H9 (cell line): ENCODE data around the gene ACVR2B. TPM values are rescaled to one million over a fixed set of nuclear protein-coding genes. Genes with fewer than 3 reads are reported as not detected.

Experiments used
- DNase-seq: peaks from one replicate; pipeline ENCODE4 v3.0.0-alpha.2; 2017
- H2AFZ ChIP-seq: one replicate; pipeline ENCODE4 v1.6.1; 2013; ENCODE audit warnings: mild to moderate bottlenecking, low read length, control low read depth, moderate library complexity
- H2AK5ac ChIP-seq: 2 replicates; pipeline ENCODE4 v1.6.1; 2013; ENCODE audit warnings: low read length, control low read depth, mixed read lengths; ENCODE audit not compliant: insufficient read length
- H2BK120ac ChIP-seq: one replicate; pipeline ENCODE4 v1.6.1; 2013; ENCODE audit warnings: low read depth, mild to moderate bottlenecking, low read length, control low read depth, inconsistent platforms; ENCODE audit not compliant: poor library complexity, severe bottlenecking
- H2BK12ac ChIP-seq: 2 replicates; pipeline ENCODE4 v1.6.1; 2013; ENCODE audit warnings: low read length, control low read depth, mixed read lengths, low read depth; ENCODE audit not compliant: insufficient read length
- H2BK15ac ChIP-seq: 2 replicates; pipeline ENCODE4 v1.6.1; 2013; ENCODE audit warnings: low read depth, low read length, control low read depth
- H2BK20ac ChIP-seq: one replicate; pipeline ENCODE4 v1.6.1; 2013; ENCODE audit warnings: low read depth, mild to moderate bottlenecking, low read length, control low read depth, inconsistent platforms; ENCODE audit not compliant: poor library complexity, severe bottlenecking
- H2BK5ac ChIP-seq: 2 replicates; pipeline ENCODE4 v1.6.1; 2013; ENCODE audit warnings: low read length, control low read depth, mixed read lengths; ENCODE audit not compliant: insufficient read length
- H3K14ac ChIP-seq: 2 replicates; pipeline ENCODE4 v1.6.1; 2013; ENCODE audit warnings: low read length, control low read depth; ENCODE audit not compliant: insufficient read depth
- H3K18ac ChIP-seq: 2 replicates; pipeline ENCODE4 v1.6.1; 2013; ENCODE audit warnings: low read depth, mild to moderate bottlenecking, mixed read lengths, low read length, control low read depth; ENCODE audit not compliant: insufficient read length
- H3K23ac ChIP-seq: 2 replicates; pipeline ENCODE4 v1.6.1; 2013; ENCODE audit warnings: low read length, control low read depth, mixed read lengths, low read depth; ENCODE audit not compliant: insufficient read length
- H3K23me2 ChIP-seq: 2 replicates; pipeline ENCODE4 v1.6.1; 2013; ENCODE audit warnings: low read depth, mild to moderate bottlenecking, mixed read lengths, low read length, control low read depth; ENCODE audit not compliant: insufficient read length, poor library complexity, severe bottlenecking
- H3K27ac ChIP-seq: 2 replicates; pipeline ENCODE4 v1.5.1; 2013; ENCODE audit warnings: low read length, control low read depth, mixed read lengths, low read depth; ENCODE audit not compliant: insufficient read length
- H3K27me3 ChIP-seq: 2 replicates; pipeline ENCODE4 v1.6.1; 2013; ENCODE audit warnings: low read length, control low read depth, inconsistent platforms; ENCODE audit not compliant: insufficient read depth
- H3K4ac ChIP-seq: 2 replicates; pipeline ENCODE4 v1.6.1; 2013; ENCODE audit warnings: low read depth, mild to moderate bottlenecking, control low read depth, inconsistent platforms, low read length, moderate library complexity
- H3K4me1 ChIP-seq: 2 replicates; pipeline ENCODE4 v1.6.1; 2013; ENCODE audit warnings: low read length, control low read depth, inconsistent platforms; ENCODE audit not compliant: insufficient read depth
- H3K4me2 ChIP-seq: 2 replicates; pipeline ENCODE4 v1.6.1; 2013; ENCODE audit warnings: low read length, control low read depth, mixed read lengths; ENCODE audit not compliant: insufficient read length, insufficient read depth
- H3K56ac ChIP-seq: 2 replicates; pipeline ENCODE4 v1.6.1; 2013; ENCODE audit warnings: low read depth, mild to moderate bottlenecking, mixed read lengths, low read length, control low read depth; ENCODE audit not compliant: insufficient read length
- H3K79me1 ChIP-seq: 2 replicates; pipeline ENCODE4 v1.6.1; 2013; ENCODE audit warnings: low read depth, mild to moderate bottlenecking, moderate library complexity, low read length, control low read depth, inconsistent platforms; ENCODE audit not compliant: insufficient read depth, poor library complexity, severe bottlenecking
- H3K79me2 ChIP-seq: 2 replicates; pipeline ENCODE4 v1.6.1; 2013; ENCODE audit warnings: low read length, control low read depth, inconsistent platforms; ENCODE audit not compliant: insufficient read depth
- H3K9ac ChIP-seq: 2 replicates; pipeline ENCODE4 v1.6.1; 2013; ENCODE audit warnings: low read length, control low read depth, mixed read lengths; ENCODE audit not compliant: insufficient read length; ENCODE audit errors: extremely low read depth
- H3K9me3 ChIP-seq: one replicate; pipeline ENCODE4 v1.6.1; 2013; ENCODE audit warnings: low read depth, low read length, inconsistent platforms; ENCODE audit not compliant: control insufficient read depth
- H3T11ph ChIP-seq: one replicate; pipeline ENCODE4 v1.6.1; 2013; ENCODE audit warnings: mild to moderate bottlenecking, low read length, control low read depth, inconsistent platforms
- H4K20me1 ChIP-seq: one replicate; pipeline ENCODE4 v1.6.1; 2013; ENCODE audit not compliant: control insufficient read depth, insufficient read length, insufficient read depth
- H4K5ac ChIP-seq: 2 replicates; pipeline ENCODE4 v1.6.1; 2013; ENCODE audit warnings: low read depth, mild to moderate bottlenecking, mixed read lengths, low read length, control low read depth; ENCODE audit not compliant: insufficient read length
- H4K8ac ChIP-seq: replicated peaks from 2 replicates; pipeline ENCODE4 v1.6.1; 2013; ENCODE audit warnings: low read length, control low read depth, mixed read lengths, low read depth; ENCODE audit not compliant: insufficient read length
- H4K91ac ChIP-seq: 2 replicates; pipeline ENCODE4 v1.6.1; 2013; ENCODE audit warnings: low read depth, mild to moderate bottlenecking, moderate library complexity, mixed read lengths, low read length, control low read depth; ENCODE audit not compliant: insufficient read length
- H3K27ac Mint-ChIP-seq, 3 experiments: 2 replicates in 2 of 3; 3 replicates in 1 of 3; pipeline ENCODE4 v1.8.0; 2020 to 2021; ENCODE audit warnings: mixed read lengths in 3 of 3, mild to moderate bottlenecking in 1 of 3, moderate library complexity in 1 of 3
- H3K27me3 Mint-ChIP-seq: 2 replicates; pipeline ENCODE4 v1.8.0; 2021; ENCODE audit warnings: low read depth, mild to moderate bottlenecking, moderate library complexity, mixed read lengths
- H3K36me3 Mint-ChIP-seq, 3 experiments: 2 replicates in 2 of 3; 3 replicates in 1 of 3; pipeline ENCODE4 v1.8.0; 2020 to 2021; ENCODE audit warnings: low read depth in 3 of 3, mixed read lengths in 3 of 3; ENCODE audit not compliant: insufficient read depth in 1 of 3
- H3K4me1 Mint-ChIP-seq, 2 experiments: 2 replicates each; pipeline ENCODE4 v1.8.0; 2020; ENCODE audit warnings: mixed read lengths in 2 of 2
- H3K4me3 Mint-ChIP-seq, 2 experiments: 2 replicates in 1 of 2; 3 replicates in 1 of 2; pipeline ENCODE4 v1.8.0; 2020 to 2021; ENCODE audit warnings: mild to moderate bottlenecking in 2 of 2, mixed read lengths in 2 of 2, moderate library complexity in 1 of 2
- H3K9me3 Mint-ChIP-seq, 2 experiments: 2 replicates in 1 of 2; 3 replicates in 1 of 2; pipeline ENCODE4 v1.8.0; 2020; ENCODE audit warnings: mild to moderate bottlenecking in 2 of 2, mixed read lengths in 2 of 2, moderate library complexity in 1 of 2
- WGBS: extraction: QIAGEN DNeasy Blood & Tissue Kit; methylation state at CpG from one replicate; pipeline ENCODE4 v1.1.7; 2013; ENCODE audit warnings: missing lambda C conversion rate, low lambda C conversion rate, mixed read lengths; ENCODE audit not compliant: insufficient read length; ENCODE audit errors: extremely low coverage; 5-methylcytosine and 5-hydroxymethylcytosine counted together
- total RNA-seq: library from RNA; stranded (reverse); gene quantifications from 2 replicates; pipeline ENCODE4 v1.2.1, GENCODE V29; 2021
- TF ChIP-seq, protein P1 (sequence below): fragments of 200-600 bp; sonication (generic); conservative IDR thresholded peaks from 3 replicates; pipeline ENCODE4 v1.8.0; 2021; ENCODE audit warnings: antibody characterized with exemption, mild to moderate bottlenecking

The ACVR2B gene
- total RNA-seq, 1 experiment from 2014 or later, result 105 TPM

DNA sequence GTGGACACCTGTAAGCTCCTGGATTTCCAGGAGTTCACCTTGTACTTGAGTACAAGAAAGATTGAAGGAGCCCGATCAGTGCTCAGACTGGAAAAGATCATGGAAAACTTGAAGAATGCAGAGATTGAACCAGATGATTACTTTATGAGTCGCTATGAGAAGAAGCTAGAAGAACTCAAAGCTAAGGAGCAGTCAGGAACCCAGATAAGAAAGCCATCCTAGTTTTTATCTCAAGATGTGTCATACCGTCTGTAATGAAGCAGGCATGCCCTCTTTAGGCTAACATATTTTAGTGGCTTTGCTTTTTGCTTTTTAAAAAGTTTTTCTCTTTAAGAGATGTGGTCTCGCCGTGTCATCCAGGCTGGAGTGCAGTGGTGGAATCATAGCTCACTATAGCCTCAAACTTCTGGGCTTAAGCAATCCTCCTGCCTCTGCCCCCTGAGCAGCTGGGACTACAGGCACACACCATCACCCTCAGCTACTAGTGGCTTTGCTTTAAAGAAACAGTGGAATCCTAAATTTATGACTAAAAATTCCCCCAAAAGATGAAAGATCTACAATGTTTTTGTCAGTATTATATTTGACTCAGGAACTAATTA lies 70.5 kb downstream of the ACVR2B start:
- H3K4me1 ChIP-seq, result peaks cover 5% of the 10 kb centered on the region; the same call in 1 of the 2 replicates
- H3K27ac Mint-ChIP-seq, result no peak overlapping the region; a peak in 1 of 7 replicates
- H4K8ac ChIP-seq, result no peak overlapping the region
- no peaks in the 10 kb centered on the region for H3K23me2 ChIP-seq
- H3K9me3 Mint-ChIP-seq, result no peaks in the 10 kb centered on the region
- H2BK5ac ChIP-seq, result no peak overlapping the region
- no peak overlapping the region for H3K4me2 ChIP-seq
- H3K56ac ChIP-seq, result no peak overlapping the region
- H3K27me3 ChIP-seq, result no peaks in the 10 kb centered on the region
- H2AK5ac ChIP-seq, result no peak overlapping the region
- H3K14ac ChIP-seq, result no peak overlapping the region
- peaks cover 20 to 48% (median 26%) of the 10 kb centered on the region in 3 experiments for H3K36me3 Mint-ChIP-seq
- H2BK12ac ChIP-seq, result no peak overlapping the region
- H4K5ac ChIP-seq, result no peak overlapping the region
- no peak overlapping the region for H4K91ac ChIP-seq
- no peaks in the 10 kb centered on the region for H3K9me3 ChIP-seq
- H3K27ac ChIP-seq, result no peak overlapping the region
- H3K18ac ChIP-seq, result no peak overlapping the region
- no CpG with 5 or more reads among the region's 5 CpGs for WGBS
- H3T11ph ChIP-seq, result no peak overlapping the region
- H3K27me3 Mint-ChIP-seq, result no peaks in the 10 kb centered on the region
- H3K23ac ChIP-seq, result no peak overlapping the region
- no peak overlapping the region for H2BK15ac ChIP-seq
- H3K9ac ChIP-seq, result no peak overlapping the region
- H2AFZ ChIP-seq, result no peak overlapping the region
- TF ChIP-seq, protein P1, sequence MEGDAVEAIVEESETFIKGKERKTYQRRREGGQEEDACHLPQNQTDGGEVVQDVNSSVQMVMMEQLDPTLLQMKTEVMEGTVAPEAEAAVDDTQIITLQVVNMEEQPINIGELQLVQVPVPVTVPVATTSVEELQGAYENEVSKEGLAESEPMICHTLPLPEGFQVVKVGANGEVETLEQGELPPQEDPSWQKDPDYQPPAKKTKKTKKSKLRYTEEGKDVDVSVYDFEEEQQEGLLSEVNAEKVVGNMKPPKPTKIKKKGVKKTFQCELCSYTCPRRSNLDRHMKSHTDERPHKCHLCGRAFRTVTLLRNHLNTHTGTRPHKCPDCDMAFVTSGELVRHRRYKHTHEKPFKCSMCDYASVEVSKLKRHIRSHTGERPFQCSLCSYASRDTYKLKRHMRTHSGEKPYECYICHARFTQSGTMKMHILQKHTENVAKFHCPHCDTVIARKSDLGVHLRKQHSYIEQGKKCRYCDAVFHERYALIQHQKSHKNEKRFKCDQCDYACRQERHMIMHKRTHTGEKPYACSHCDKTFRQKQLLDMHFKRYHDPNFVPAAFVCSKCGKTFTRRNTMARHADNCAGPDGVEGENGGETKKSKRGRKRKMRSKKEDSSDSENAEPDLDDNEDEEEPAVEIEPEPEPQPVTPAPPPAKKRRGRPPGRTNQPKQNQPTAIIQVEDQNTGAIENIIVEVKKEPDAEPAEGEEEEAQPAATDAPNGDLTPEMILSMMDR, result no peak
- DNase-seq, result no peak
- no peak overlapping the region for H3K4me3 Mint-ChIP-seq
- no peak overlapping the region for H2BK120ac ChIP-seq
- no peaks in the 10 kb centered on the region for H3K79me2 ChIP-seq
- no peak overlapping the region for H3K4ac ChIP-seq
- H3K4me1 Mint-ChIP-seq, result peaks cover 21 to 22% of the 10 kb centered on the region in 2 experiments
- no peaks in the 10 kb centered on the region for H4K20me1 ChIP-seq
- no peaks in the 10 kb centered on the region for H3K79me1 ChIP-seq
- no peak overlapping the region for H2BK20ac ChIP-seq
